BJ (cell line): ENCODE measurements around the gene SCUBE3. TPM values are rescaled to one million over a fixed set of nuclear protein-coding genes. Genes with fewer than 3 reads are reported as not detected.

ENCODE experiments used
- CTCF ChIA-PET: fragments of 350-600 bp; formaldehyde crosslinking; extraction: SDS; loops from one replicate; lab custom pipeline; 2021; ENCODE audit warnings: antibody characterized with exemption, inconsistent platforms; lab: Yijun Ruan, JAX
- POLR2A ChIA-PET: fragments of 300-600 bp; sonication (Branson Sonifier 250); formaldehyde crosslinking; extraction: SDS; loops from one replicate; lab custom pipeline; 2021; ENCODE audit warnings: antibody characterized with exemption; lab: Charles Lee
- DNase-seq: peaks from one replicate; pipeline ENCODE4 v3.0.0-alpha.2; 2011; ENCODE audit warnings: low read depth
- H3K27me3 ChIP-seq: 2 replicates; pipeline ENCODE4 v1.6.0; 2011; ENCODE audit warnings: low read length; ENCODE audit not compliant: control insufficient read depth, insufficient read depth
- H3K36me3 ChIP-seq: 2 replicates; pipeline ENCODE4 v1.5.1; 2011; ENCODE audit warnings: low read length; ENCODE audit not compliant: control insufficient read depth, insufficient read depth
- H3K4me3 ChIP-seq: 2 replicates; pipeline ENCODE4 v1.5.1; 2011; ENCODE audit warnings: low read depth, mild to moderate bottlenecking, control low read depth, low read length
- CTCF ChIP-seq: IDR thresholded peaks from 2 replicates; pipeline ENCODE4 v1.5.1; 2011; ENCODE audit warnings: low read depth, mild to moderate bottlenecking, control low read depth, inconsistent platforms, low read length, moderate library complexity; ENCODE audit not compliant: insufficient read depth
- polyA plus RNA-seq: library from polyadenylated mRNA; depleted of rRNA; stranded (reverse); fragments of >200 nt; gene quantifications from 2 replicates; pipeline ENCODE4 v1.2.3, GENCODE V29; 2011

The SCUBE3 gene
- polyA plus RNA-seq, 1 experiment: 13.1 TPM

- DNase-seq: no peak
- Histone ChIP-seq H3K36me3 (no peaks in the 10 kb centered on the region), H3K4me3 (no peak overlapping the region), H3K27me3 (no peaks in the 10 kb centered on the region)
- CTCF ChIA-PET: interaction anchor here (0.8 to 1.2 kb wide), 2 partner anchors 21 to 24 kb away, joined by 3 to 4 read pairs; no protein-coding TSS in a partner anchor
- POLR2A ChIA-PET: no interaction called here
- no peak for TF ChIP-seq CTCF
These were observed 51.8 kb downstream of the SCUBE3 start for GRCh38 chr6:35265523-35265922.

- CTCF ChIA-PET: interaction anchor here (0.7 to 1.5 kb wide), 3 partner anchors 27 to 61 kb away, joined by 3 read pairs; no protein-coding TSS in a partner anchor
- TF ChIP-seq CTCF: no peak
- no peak for DNase-seq
- POLR2A ChIA-PET: no interaction called here
- H3K36me3 ChIP-seq: no peaks in the 10 kb centered on the region
- no peaks in the 10 kb centered on the region for H3K27me3 ChIP-seq
- no peak overlapping the region for H3K4me3 ChIP-seq
These were observed 53.7 kb downstream of the SCUBE3 start for GRCh38 chr6:35267446-35267845.

GRCh38 chr6:35267897-35268296, 54.1 kb downstream of the SCUBE3 start:
- no peak for DNase-seq
- CTCF ChIA-PET: interaction anchor here (0.7 to 1.5 kb wide), 3 partner anchors 26 to 61 kb away, joined by 3 read pairs; no protein-coding TSS in a partner anchor
- no peak for TF ChIP-seq CTCF
- H3K36me3 ChIP-seq: no peaks in the 10 kb centered on the region
- H3K4me3 ChIP-seq: no peak overlapping the region
- no peaks in the 10 kb centered on the region for H3K27me3 ChIP-seq
- POLR2A ChIA-PET: no interaction called here

GRCh38 chr6:35272005-35272404, 58.2 kb downstream of the SCUBE3 start:
- ChIA-PET CTCF (no interaction called here), POLR2A (no interaction called here)
- Histone ChIP-seq H3K27me3 (no peaks in the 10 kb centered on the region), H3K4me3 (no peak overlapping the region), H3K36me3 (no peaks in the 10 kb centered on the region)
- no peak for TF ChIP-seq CTCF
- DNase-seq: no peak

GRCh38 chr6:35273822-35274559, 60.2 kb downstream of the SCUBE3 start:
- no peaks in the 10 kb centered on the region for H3K36me3 ChIP-seq
- no peak for DNase-seq
- TF ChIP-seq CTCF: no peak
- ChIA-PET CTCF (interaction anchor here (0.5 to 1.2 kb wide), 2 partner anchors 14 to 86 kb away, joined by 3 to 4 read pairs; no protein-coding TSS in a partner anchor), POLR2A (no interaction called here)
- no peak overlapping the region for H3K4me3 ChIP-seq
- H3K27me3 ChIP-seq: no peaks in the 10 kb centered on the region
